Adrenal gland (tissue), 12 donors: Measurements from ENCODE around the gene TSPAN5. TPM values are rescaled to one million over a fixed set of nuclear protein-coding genes. Genes with fewer than 3 reads are reported as not detected.

ENCODE experiments used
- DNase-seq, 7 donors: peaks; one replicate each; pipeline ENCODE4 v3.0.0-alpha.2; 2019 to 2020
- H3K27ac ChIP-seq, 5 donors: fragments of 200-600 bp; sonication (generic) in 4 of 5; 1 replicate in 3 of 5; 2 replicates in 2 of 5; pipeline versions ENCODE4 v1.5.1 to v1.8.0; 2016 to 2020; ENCODE audit warnings: mild to moderate bottlenecking in 1 of 5
- H3K27me3 ChIP-seq: fragments of 200-600 bp; 2 replicates; pipeline ENCODE4 v1.8.0; 2021
- H3K36me3 ChIP-seq, 2 donors: fragments of 200-600 bp; replicated peaks in 1 of 2; 1 replicate in 1 of 2; 2 replicates in 1 of 2; pipeline versions ENCODE4 v1.5.1 to v1.8.0; 2018 to 2022
- H3K4me1 ChIP-seq, 2 donors: fragments of 200-600 bp; replicated peaks in 1 of 2; 1 replicate in 1 of 2; 2 replicates in 1 of 2; pipeline versions ENCODE4 v1.5.1 to v1.8.0; 2018 to 2021
- H3K4me3 ChIP-seq, 4 donors: fragments of 200-600 bp; sonication (generic) in 3 of 4; one replicate each; pipeline ENCODE4 v1.5.1; 2016 to 2018
- H3K9me3 ChIP-seq, 3 donors: fragments of 200-600 bp; sonication (generic) in 1 of 3; replicated peaks in 1 of 3; 1 replicate in 2 of 3; 2 replicates in 1 of 3; pipeline versions ENCODE4 v1.5.1 to v1.8.0; 2016 to 2021
- CTCF ChIP-seq, 6 experiments: fragments of 450-650 bp in 4 of 6; fragments of 200-600 bp in 2 of 6; sonication (generic) in 1 of 6; IDR thresholded peaks; 1 replicate in 5 of 6; 2 replicates in 1 of 6; pipeline versions ENCODE4 v1.5.1 to v1.8.0; 2016 to 2021; ENCODE audit warnings: antibody characterized with exemption in 6 of 6, mild to moderate bottlenecking in 2 of 6, moderate library complexity in 1 of 6
- POLR2A ChIP-seq, 2 donors: fragments of 450-650 bp; IDR thresholded peaks; one replicate each; pipeline ENCODE4 v1.6.1; 2017; ENCODE audit warnings: antibody characterized with exemption in 2 of 2, mild to moderate bottlenecking in 2 of 2, moderate library complexity in 1 of 2
- WGBS, 4 donors: extraction: QIAGEN DNeasy Blood & Tissue Kit in 2 of 4; methylation state at CpG; one replicate each; pipeline versions ENCODE4 v1.1.5 to v1.1.7; 2013 to 2017; 5-methylcytosine and 5-hydroxymethylcytosine counted together
- intact Hi-C, 2 donors: fragments of 100-400 bp; cut with DNase I; formaldehyde crosslinking; loops; one replicate each; pipeline versions ENCODE4 v1.14.1 to v1.15.0; 2022 to 2023
- polyA plus RNA-seq, 3 donors: library from polyadenylated mRNA; stranded (reverse); fragments of 200-250 nt in 2 of 3; fragments of 350-450 nt in 1 of 3; fragmentation: Illumina TruSeq in 1 of 3; extraction: RNeasy Lipid Tissue Mini Kit (QIAGEN cat#74804) in 1 of 3; gene quantifications; one replicate each; pipeline ENCODE4 v1.2.3, GENCODE V29; 2013 to 2014
- total RNA-seq, 9 donors: library from RNA; depleted of rRNA in 4 of 9; stranded (reverse); fragments of >200 nt in 4 of 9; fragments of 120-200 nt in 1 of 9; fragmentation: NEBNext Ultra II Directional in 1 of 9; extraction: Animal tissue kit (Norgen Biotek cat#: 25700) in 1 of 9; gene quantifications; one replicate each; pipeline versions ENCODE4 v1.1.0 to v1.2.4, GENCODE V29; 2013 to 2023
- donor health status: healthy with polysubstance abuse.
- donor health status: Bipolar disorder and iron deficiency.
- donor health status: DM: yes; HTN: yes; CAD: no.
- donor health status: DM: no; HTN: no; CAD: no.
- donor health status: DM: no; HTN: no; CAD: no.
- donor health status: DM: yes; HTN: yes; CAD: no.

TSPAN5 gene
- total and polyA plus RNA-seq, 12 donors: 1.4 to 23.8 (median 2.7) TPM

GRCh38 chr4:98686043-98686707 lies 27.8 kb upstream of the TSPAN5 start:
- Histone ChIP-seq H3K27me3 (no peaks in the 10 kb centered on the region), H3K4me1 (no peaks in the 10 kb centered on the region), H3K9me3 (no peaks in the 10 kb centered on the region), H3K4me3 (no peak overlapping the region), H3K27ac (no peak overlapping the region), H3K36me3 (no peaks in the 10 kb centered on the region)
- 78 to 93% (median 89%) methylated on average over 3 of the region's 3 CpGs for WGBS, 4 donors
- TF ChIP-seq POLR2A (IDR thresholded peaks at IDR 0.05): no peak
- no peak for TF ChIP-seq CTCF (IDR thresholded peaks at IDR 0.05)
- intact Hi-C loops: no loop called here
- DNase-seq: no peak

GRCh38 chr4:98685225-98686042 lies 27.0 kb upstream of the TSPAN5 start:
- Histone ChIP-seq H3K4me3 (no peak overlapping the region), H3K36me3 (no peaks in the 10 kb centered on the region), H3K27me3 (no peaks in the 10 kb centered on the region), H3K4me1 (no peaks in the 10 kb centered on the region), H3K27ac (no peak overlapping the region), H3K9me3 (no peaks in the 10 kb centered on the region)
- intact Hi-C loops: no loop called here
- TF ChIP-seq CTCF (IDR thresholded peaks at IDR 0.05): no peak
- TF ChIP-seq POLR2A (IDR thresholded peaks at IDR 0.05): no peak
- no peak for DNase-seq
- 74 to 77% (median 76%) methylated on average over 8 of the region's 8 CpGs for WGBS, 4 donors

- no peaks in the 10 kb centered on the region for H3K4me1 ChIP-seq
- DNase-seq: no peak
- intact Hi-C loops: no loop called here
- H3K9me3 ChIP-seq: no peaks in the 10 kb centered on the region
- H3K27ac ChIP-seq: no peak overlapping the region
- no peak overlapping the region for H3K4me3 ChIP-seq
- no peaks in the 10 kb centered on the region for H3K36me3 ChIP-seq
- TF ChIP-seq POLR2A (IDR thresholded peaks at IDR 0.05) (no peak), CTCF (IDR thresholded peaks at IDR 0.05) (no peak)
- WGBS, 4 donors: 60 to 77% (median 72%) methylated on average over 2 of the region's 2 CpGs
- no peaks in the 10 kb centered on the region for H3K27me3 ChIP-seq
These were observed 24.3 kb upstream of the TSPAN5 start for GRCh38 chr4:98682719-98683118.

- H3K27ac ChIP-seq: no peak overlapping the region
- no peaks in the 10 kb centered on the region for H3K4me1 ChIP-seq
- intact Hi-C loops: no loop called here
- H3K4me3 ChIP-seq: no peak overlapping the region
- H3K9me3 ChIP-seq: no peaks in the 10 kb centered on the region
- H3K27me3 ChIP-seq: no peaks in the 10 kb centered on the region
- DNase-seq: no peak
- TF ChIP-seq POLR2A (IDR thresholded peaks at IDR 0.05) (no peak), CTCF (IDR thresholded peaks at IDR 0.05) (no peak)
- H3K36me3 ChIP-seq: no peaks in the 10 kb centered on the region
These were observed 22.4 kb upstream of the TSPAN5 start for GRCh38 chr4:98680806-98681205.
